H9 (cell line): ENCODE measurements around the gene PPARG. TPM values are rescaled to one million over a fixed set of nuclear protein-coding genes. Genes with fewer than 3 reads are reported as not detected.

Experiments used
- DNase-seq: peaks from one replicate; pipeline ENCODE4 v3.0.0-alpha.2; 2017
- H2AFZ ChIP-seq: one replicate; pipeline ENCODE4 v1.6.1; 2013; ENCODE audit warnings: mild to moderate bottlenecking, low read length, control low read depth, moderate library complexity
- H2AK5ac ChIP-seq: 2 replicates; pipeline ENCODE4 v1.6.1; 2013; ENCODE audit warnings: low read length, control low read depth, mixed read lengths; ENCODE audit not compliant: insufficient read length
- H2BK120ac ChIP-seq: one replicate; pipeline ENCODE4 v1.6.1; 2013; ENCODE audit warnings: low read depth, mild to moderate bottlenecking, low read length, control low read depth, inconsistent platforms; ENCODE audit not compliant: poor library complexity, severe bottlenecking
- H2BK12ac ChIP-seq: 2 replicates; pipeline ENCODE4 v1.6.1; 2013; ENCODE audit warnings: low read length, control low read depth, mixed read lengths, low read depth; ENCODE audit not compliant: insufficient read length
- H2BK15ac ChIP-seq: 2 replicates; pipeline ENCODE4 v1.6.1; 2013; ENCODE audit warnings: low read depth, low read length, control low read depth
- H2BK20ac ChIP-seq: one replicate; pipeline ENCODE4 v1.6.1; 2013; ENCODE audit warnings: low read depth, mild to moderate bottlenecking, low read length, control low read depth, inconsistent platforms; ENCODE audit not compliant: poor library complexity, severe bottlenecking
- H2BK5ac ChIP-seq: 2 replicates; pipeline ENCODE4 v1.6.1; 2013; ENCODE audit warnings: low read length, control low read depth, mixed read lengths; ENCODE audit not compliant: insufficient read length
- H3K14ac ChIP-seq: 2 replicates; pipeline ENCODE4 v1.6.1; 2013; ENCODE audit warnings: low read length, control low read depth; ENCODE audit not compliant: insufficient read depth
- H3K18ac ChIP-seq: 2 replicates; pipeline ENCODE4 v1.6.1; 2013; ENCODE audit warnings: low read depth, mild to moderate bottlenecking, mixed read lengths, low read length, control low read depth; ENCODE audit not compliant: insufficient read length
- H3K23ac ChIP-seq: 2 replicates; pipeline ENCODE4 v1.6.1; 2013; ENCODE audit warnings: low read length, control low read depth, mixed read lengths, low read depth; ENCODE audit not compliant: insufficient read length
- H3K23me2 ChIP-seq: 2 replicates; pipeline ENCODE4 v1.6.1; 2013; ENCODE audit warnings: low read depth, mild to moderate bottlenecking, mixed read lengths, low read length, control low read depth; ENCODE audit not compliant: insufficient read length, poor library complexity, severe bottlenecking
- H3K27ac ChIP-seq: 2 replicates; pipeline ENCODE4 v1.5.1; 2013; ENCODE audit warnings: low read length, control low read depth, mixed read lengths, low read depth; ENCODE audit not compliant: insufficient read length
- H3K27me3 ChIP-seq: 2 replicates; pipeline ENCODE4 v1.6.1; 2013; ENCODE audit warnings: low read length, control low read depth, inconsistent platforms; ENCODE audit not compliant: insufficient read depth
- H3K4ac ChIP-seq: 2 replicates; pipeline ENCODE4 v1.6.1; 2013; ENCODE audit warnings: low read depth, mild to moderate bottlenecking, control low read depth, inconsistent platforms, low read length, moderate library complexity
- H3K4me1 ChIP-seq: 2 replicates; pipeline ENCODE4 v1.6.1; 2013; ENCODE audit warnings: low read length, control low read depth, inconsistent platforms; ENCODE audit not compliant: insufficient read depth
- H3K4me2 ChIP-seq: 2 replicates; pipeline ENCODE4 v1.6.1; 2013; ENCODE audit warnings: low read length, control low read depth, mixed read lengths; ENCODE audit not compliant: insufficient read length, insufficient read depth
- H3K56ac ChIP-seq: 2 replicates; pipeline ENCODE4 v1.6.1; 2013; ENCODE audit warnings: low read depth, mild to moderate bottlenecking, mixed read lengths, low read length, control low read depth; ENCODE audit not compliant: insufficient read length
- H3K79me1 ChIP-seq: 2 replicates; pipeline ENCODE4 v1.6.1; 2013; ENCODE audit warnings: low read depth, mild to moderate bottlenecking, moderate library complexity, low read length, control low read depth, inconsistent platforms; ENCODE audit not compliant: insufficient read depth, poor library complexity, severe bottlenecking
- H3K79me2 ChIP-seq: 2 replicates; pipeline ENCODE4 v1.6.1; 2013; ENCODE audit warnings: low read length, control low read depth, inconsistent platforms; ENCODE audit not compliant: insufficient read depth
- H3K9ac ChIP-seq: 2 replicates; pipeline ENCODE4 v1.6.1; 2013; ENCODE audit warnings: low read length, control low read depth, mixed read lengths; ENCODE audit not compliant: insufficient read length; ENCODE audit errors: extremely low read depth
- H3K9me3 ChIP-seq: one replicate; pipeline ENCODE4 v1.6.1; 2013; ENCODE audit warnings: low read depth, low read length, inconsistent platforms; ENCODE audit not compliant: control insufficient read depth
- H3T11ph ChIP-seq: one replicate; pipeline ENCODE4 v1.6.1; 2013; ENCODE audit warnings: mild to moderate bottlenecking, low read length, control low read depth, inconsistent platforms
- H4K20me1 ChIP-seq: one replicate; pipeline ENCODE4 v1.6.1; 2013; ENCODE audit not compliant: control insufficient read depth, insufficient read length, insufficient read depth
- H4K5ac ChIP-seq: 2 replicates; pipeline ENCODE4 v1.6.1; 2013; ENCODE audit warnings: low read depth, mild to moderate bottlenecking, mixed read lengths, low read length, control low read depth; ENCODE audit not compliant: insufficient read length
- H4K8ac ChIP-seq: replicated peaks from 2 replicates; pipeline ENCODE4 v1.6.1; 2013; ENCODE audit warnings: low read length, control low read depth, mixed read lengths, low read depth; ENCODE audit not compliant: insufficient read length
- H4K91ac ChIP-seq: 2 replicates; pipeline ENCODE4 v1.6.1; 2013; ENCODE audit warnings: low read depth, mild to moderate bottlenecking, moderate library complexity, mixed read lengths, low read length, control low read depth; ENCODE audit not compliant: insufficient read length
- H3K27ac Mint-ChIP-seq, 3 experiments: 2 replicates in 2 of 3; 3 replicates in 1 of 3; pipeline ENCODE4 v1.8.0; 2020 to 2021; ENCODE audit warnings: mixed read lengths in 3 of 3, mild to moderate bottlenecking in 1 of 3, moderate library complexity in 1 of 3
- H3K27me3 Mint-ChIP-seq: 2 replicates; pipeline ENCODE4 v1.8.0; 2021; ENCODE audit warnings: low read depth, mild to moderate bottlenecking, moderate library complexity, mixed read lengths
- H3K36me3 Mint-ChIP-seq, 3 experiments: 2 replicates in 2 of 3; 3 replicates in 1 of 3; pipeline ENCODE4 v1.8.0; 2020 to 2021; ENCODE audit warnings: low read depth in 3 of 3, mixed read lengths in 3 of 3; ENCODE audit not compliant: insufficient read depth in 1 of 3
- H3K4me1 Mint-ChIP-seq, 2 experiments: 2 replicates each; pipeline ENCODE4 v1.8.0; 2020; ENCODE audit warnings: mixed read lengths in 2 of 2
- H3K4me3 Mint-ChIP-seq, 2 experiments: 2 replicates in 1 of 2; 3 replicates in 1 of 2; pipeline ENCODE4 v1.8.0; 2020 to 2021; ENCODE audit warnings: mild to moderate bottlenecking in 2 of 2, mixed read lengths in 2 of 2, moderate library complexity in 1 of 2
- H3K9me3 Mint-ChIP-seq, 2 experiments: 2 replicates in 1 of 2; 3 replicates in 1 of 2; pipeline ENCODE4 v1.8.0; 2020; ENCODE audit warnings: mild to moderate bottlenecking in 2 of 2, mixed read lengths in 2 of 2, moderate library complexity in 1 of 2
- CTCF ChIP-seq: fragments of 200-600 bp; sonication (generic); conservative IDR thresholded peaks from 3 replicates; pipeline ENCODE4 v1.8.0; 2021; ENCODE audit warnings: antibody characterized with exemption, mild to moderate bottlenecking
- total RNA-seq: library from RNA; stranded (reverse); gene quantifications from 2 replicates; pipeline ENCODE4 v1.2.1, GENCODE V29; 2021

The PPARG gene
- total RNA-seq, 1 experiment from 2014 or later, result 0.42 TPM

DNA sequence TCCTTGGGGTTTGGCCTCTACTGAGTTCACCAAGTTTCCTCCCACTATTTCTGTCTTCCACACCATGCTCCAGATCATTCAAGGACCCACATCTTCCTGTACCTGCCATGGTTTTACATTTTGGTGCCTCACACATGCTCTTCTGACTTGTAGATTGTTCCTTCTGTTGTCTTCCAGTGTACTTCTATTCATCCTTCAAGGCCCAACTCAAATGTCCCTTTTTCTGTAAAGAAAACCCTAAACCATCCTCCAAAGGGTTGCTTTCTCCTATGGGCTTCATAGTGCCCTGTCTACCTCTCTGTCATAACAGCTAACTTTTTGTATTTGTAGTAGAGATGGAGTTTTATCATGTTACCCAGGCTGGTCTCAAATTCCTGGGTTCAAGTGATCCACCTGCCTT is 175.3 kb downstream of the PPARG start:
- Histone ChIP-seq H3K79me2 (no peaks in the 10 kb centered on the region), H3K27ac (no peak overlapping the region), H3K23me2 (no peaks in the 10 kb centered on the region), H2BK5ac (no peak overlapping the region), H4K8ac (no peak overlapping the region), H2BK20ac (no peak overlapping the region), H3K9me3 (no peaks in the 10 kb centered on the region), H2BK120ac (no peak overlapping the region), H3K23ac (no peak overlapping the region), H4K91ac (no peak overlapping the region), H3K4me1 (no peaks in the 10 kb centered on the region), H2BK12ac (no peak overlapping the region), H3K18ac (no peak overlapping the region), H4K20me1 (no peaks in the 10 kb centered on the region), H3K79me1 (no peaks in the 10 kb centered on the region), H3T11ph (no peak overlapping the region), H3K14ac (no peak overlapping the region), H4K5ac (no peak overlapping the region), H3K56ac (no peak overlapping the region), H3K4me2 (no peak overlapping the region), H3K4ac (no peak overlapping the region), H2BK15ac (no peak overlapping the region), H2AK5ac (no peak overlapping the region), H3K27me3 (no peaks in the 10 kb centered on the region), H2AFZ (no peak overlapping the region), H3K9ac (no peak overlapping the region)
- Mint-ChIP-seq H3K4me3 (no peak overlapping the region), H3K4me1 (peaks cover 0 to 8% of the 10 kb centered on the region in 2 experiments; a peak in 3 of 4 replicates), H3K36me3 (no peaks in the 10 kb centered on the region), H3K27me3 (no peaks in the 10 kb centered on the region; the same call in 1 of the 2 replicates), H3K27ac (no peak overlapping the region), H3K9me3 (peaks cover 0 to 2% of the 10 kb centered on the region in 2 experiments; a peak in 2 of 5 replicates)
- no peak for DNase-seq
- TF ChIP-seq CTCF, result no peak
